Measurements from ENCODE around the gene PHLDB3.

The PHLDB3 gene

DNA sequence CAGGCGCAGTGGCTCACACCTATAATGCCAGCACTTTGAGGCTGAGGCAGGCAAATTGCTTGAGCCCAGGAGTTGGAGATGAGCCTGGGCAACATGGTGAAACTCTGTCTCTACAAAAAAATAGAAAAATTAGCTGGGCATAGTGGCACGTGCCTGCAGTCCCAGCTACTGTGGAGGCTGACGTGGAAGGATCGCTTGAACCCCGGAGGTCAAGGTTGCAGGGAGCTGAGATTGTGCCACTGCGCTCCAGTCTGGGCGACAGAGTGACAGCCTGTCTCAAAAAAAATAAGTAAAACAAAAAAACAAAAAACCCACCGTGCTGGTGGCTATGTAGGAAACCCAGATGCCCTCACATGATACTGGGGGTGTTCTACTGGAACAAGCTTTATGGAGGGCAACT is 16.4 kb downstream of the PHLDB3 start:
- DNase-seq (ENCODE audit: low spot score): no peak
- in situ Hi-C loops (cut with MboI; ENCODE audit: low pct_unique_long_range_greater_than_20kb, low sequenced_read_pairs, unreplicated experiment): no loop called here
- TF ChIP-seq, protein P1, sequence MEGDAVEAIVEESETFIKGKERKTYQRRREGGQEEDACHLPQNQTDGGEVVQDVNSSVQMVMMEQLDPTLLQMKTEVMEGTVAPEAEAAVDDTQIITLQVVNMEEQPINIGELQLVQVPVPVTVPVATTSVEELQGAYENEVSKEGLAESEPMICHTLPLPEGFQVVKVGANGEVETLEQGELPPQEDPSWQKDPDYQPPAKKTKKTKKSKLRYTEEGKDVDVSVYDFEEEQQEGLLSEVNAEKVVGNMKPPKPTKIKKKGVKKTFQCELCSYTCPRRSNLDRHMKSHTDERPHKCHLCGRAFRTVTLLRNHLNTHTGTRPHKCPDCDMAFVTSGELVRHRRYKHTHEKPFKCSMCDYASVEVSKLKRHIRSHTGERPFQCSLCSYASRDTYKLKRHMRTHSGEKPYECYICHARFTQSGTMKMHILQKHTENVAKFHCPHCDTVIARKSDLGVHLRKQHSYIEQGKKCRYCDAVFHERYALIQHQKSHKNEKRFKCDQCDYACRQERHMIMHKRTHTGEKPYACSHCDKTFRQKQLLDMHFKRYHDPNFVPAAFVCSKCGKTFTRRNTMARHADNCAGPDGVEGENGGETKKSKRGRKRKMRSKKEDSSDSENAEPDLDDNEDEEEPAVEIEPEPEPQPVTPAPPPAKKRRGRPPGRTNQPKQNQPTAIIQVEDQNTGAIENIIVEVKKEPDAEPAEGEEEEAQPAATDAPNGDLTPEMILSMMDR (IDR thresholded peaks at IDR 0.05; ENCODE audit: extremely low read depth, insufficient read depth, missing control alignments): no peak

DNA sequence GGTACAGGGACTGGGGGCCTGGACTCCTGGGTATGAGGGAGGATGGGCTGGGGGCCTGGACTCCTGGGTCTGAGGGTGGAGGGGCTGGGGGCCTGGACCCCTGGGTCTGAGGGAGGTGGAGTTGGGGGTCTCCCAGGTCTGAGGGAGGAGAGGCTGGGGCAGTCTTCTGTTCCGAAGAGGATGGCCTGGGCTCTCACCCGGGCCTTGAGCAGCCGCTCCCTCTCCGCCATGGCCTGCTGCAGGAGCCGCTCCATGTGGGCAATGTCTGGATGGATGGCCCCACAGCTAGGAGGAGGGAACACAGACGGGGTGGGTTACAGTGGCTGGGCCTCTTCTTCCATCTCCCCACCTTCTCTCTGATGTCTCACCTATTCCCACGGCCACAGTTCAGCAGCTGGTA is 18.1 kb downstream of the PHLDB3 start:
- in situ Hi-C loops (cut with MboI; ENCODE audit: low pct_unique_long_range_greater_than_20kb, low sequenced_read_pairs, unreplicated experiment): no loop called here
- TF ChIP-seq, protein P1 (IDR thresholded peaks at IDR 0.05; ENCODE audit: extremely low read depth, insufficient read depth, missing control alignments): no peak
- no peak for DNase-seq (ENCODE audit: low spot score)

DNA sequence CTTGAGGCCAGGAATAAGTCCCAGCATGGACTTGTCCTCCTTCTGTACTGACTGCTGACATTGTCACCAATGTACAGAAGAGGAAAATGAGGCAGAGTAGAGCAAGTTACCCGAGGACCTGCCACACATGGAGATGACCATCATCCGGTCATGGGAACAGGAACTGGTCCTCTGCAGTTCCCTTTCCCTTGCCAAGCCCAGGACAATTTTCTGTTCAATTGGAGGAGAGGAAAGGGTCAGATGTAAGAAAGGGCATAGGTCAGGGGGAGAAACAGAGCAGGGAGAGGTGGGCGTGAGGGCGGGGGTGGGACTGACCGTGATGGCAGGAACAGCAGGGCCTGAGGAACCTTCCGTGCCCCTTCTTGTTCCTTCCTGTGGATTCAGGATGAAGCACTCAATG is 18.6 kb downstream of the PHLDB3 start:
- in situ Hi-C loops (cut with MboI; ENCODE audit: low pct_unique_long_range_greater_than_20kb, low sequenced_read_pairs, unreplicated experiment): no loop called here
- TF ChIP-seq, protein P1 (IDR thresholded peaks at IDR 0.05; ENCODE audit: extremely low read depth, insufficient read depth, missing control alignments): no peak
- no peak for DNase-seq (ENCODE audit: low spot score)

DNA sequence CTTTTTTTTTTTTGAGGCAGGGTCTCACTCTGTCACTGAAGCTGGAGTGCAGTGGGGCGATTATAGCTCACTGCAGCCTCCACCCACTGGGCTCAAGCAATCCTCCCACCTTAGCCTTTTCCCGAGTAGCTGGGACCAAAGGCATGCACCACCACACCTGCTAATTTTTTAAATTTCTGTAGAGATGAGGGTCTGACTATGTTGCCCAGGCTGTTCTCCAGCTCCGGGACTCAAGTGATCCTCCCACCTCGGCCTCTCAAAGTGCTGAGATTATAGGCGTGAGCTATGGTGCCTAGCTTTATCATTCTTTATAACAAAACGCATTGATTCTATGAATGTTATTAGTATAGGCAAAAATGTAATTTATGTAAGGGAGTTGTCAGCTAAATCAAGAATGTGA is 21.3 kb downstream of the PHLDB3 start:
- TF ChIP-seq, protein P1 (IDR thresholded peaks at IDR 0.05; ENCODE audit: extremely low read depth, insufficient read depth, missing control alignments): no peak
- no peak for DNase-seq (ENCODE audit: low spot score)
- in situ Hi-C loops (cut with MboI; ENCODE audit: low pct_unique_long_range_greater_than_20kb, low sequenced_read_pairs, unreplicated experiment): no loop called here

DNA sequence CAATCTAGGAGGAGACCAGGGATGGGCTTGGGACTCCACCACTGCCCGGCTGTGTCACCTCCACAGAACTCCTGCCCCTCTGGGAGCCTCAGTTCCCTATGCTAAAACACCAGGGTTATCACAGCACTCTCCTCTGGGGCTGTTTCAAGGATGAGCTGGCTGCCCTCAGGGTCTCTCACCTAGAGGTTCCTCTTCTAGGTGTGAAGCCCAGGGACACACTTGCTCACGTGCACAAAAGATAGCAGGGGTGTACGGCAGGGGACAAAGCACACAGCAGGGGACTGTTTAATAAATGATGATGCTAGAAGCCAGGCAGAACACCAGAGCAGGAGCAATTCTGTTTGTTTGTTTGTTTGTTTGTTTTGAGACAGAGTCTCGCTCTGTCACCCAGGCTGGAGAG is 22.4 kb downstream of the PHLDB3 start:
- TF ChIP-seq, protein P1 (IDR thresholded peaks at IDR 0.05; ENCODE audit: extremely low read depth, insufficient read depth, missing control alignments): no peak
- DNase-seq (ENCODE audit: low spot score): no peak
- in situ Hi-C loops (cut with MboI; ENCODE audit: low pct_unique_long_range_greater_than_20kb, low sequenced_read_pairs, unreplicated experiment): no loop called here

DNA sequence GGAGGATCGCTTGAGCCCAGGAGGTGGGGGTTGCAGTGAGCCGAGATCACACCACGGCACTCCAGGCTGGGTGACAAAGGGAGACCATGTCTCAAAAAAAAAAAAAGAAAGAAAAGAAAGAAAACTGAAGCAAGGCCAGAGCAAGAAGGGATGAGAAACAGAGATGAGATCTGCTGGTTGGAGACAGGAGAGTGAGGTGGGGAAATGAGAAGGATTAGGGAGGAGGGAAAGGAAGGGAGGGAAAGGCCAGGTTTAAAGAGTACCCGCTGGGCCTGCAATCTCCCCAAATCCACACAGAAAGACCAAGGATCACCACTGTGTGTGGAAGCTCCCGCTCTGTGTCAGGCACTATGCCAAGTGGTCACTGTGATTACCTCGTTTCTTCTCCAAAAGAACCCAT is 22.8 kb downstream of the PHLDB3 start:
- TF ChIP-seq, protein P1 (IDR thresholded peaks at IDR 0.05; ENCODE audit: extremely low read depth, insufficient read depth, missing control alignments): no peak
- in situ Hi-C loops (cut with MboI; ENCODE audit: low pct_unique_long_range_greater_than_20kb, low sequenced_read_pairs, unreplicated experiment): no loop called here
- DNase-seq (ENCODE audit: low spot score): no peak

DNA sequence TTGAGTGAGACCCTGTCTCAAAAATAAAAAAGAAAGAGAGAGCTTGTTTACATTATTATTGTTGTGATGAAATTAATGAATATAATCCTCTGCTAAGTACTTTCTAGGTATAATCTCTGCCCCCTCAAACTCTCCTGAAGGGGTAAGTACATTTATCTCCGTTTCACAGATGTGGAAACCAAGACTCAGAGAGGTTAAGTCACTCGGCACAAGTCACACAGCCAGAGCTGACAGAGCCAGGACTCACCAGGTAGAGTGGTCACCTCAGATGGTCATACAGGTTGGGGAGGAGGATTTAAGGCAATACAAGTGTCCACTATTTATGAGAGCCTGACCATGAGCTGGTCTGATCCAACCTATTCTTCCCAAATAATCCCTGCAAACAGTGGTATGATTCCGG is 24.0 kb downstream of the PHLDB3 start:
- TF ChIP-seq, protein P1 (IDR thresholded peaks at IDR 0.05; ENCODE audit: extremely low read depth, insufficient read depth, missing control alignments): no peak
- no peak for DNase-seq (ENCODE audit: low spot score)
- in situ Hi-C loops (cut with MboI; ENCODE audit: low pct_unique_long_range_greater_than_20kb, low sequenced_read_pairs, unreplicated experiment): no loop called here
